GM23248 (cell line): ENCODE results near the gene FITM1. TPM values are rescaled to one million over a fixed set of nuclear protein-coding genes. Genes with fewer than 3 reads are reported as not detected.
A peak's percentile ranks its signal among the peaks of the same experiment; 100 is the strongest.

Source experiments
- DNase-seq: peaks from one replicate; pipeline ENCODE4 v3.0.0-alpha.2; 2015
- H2AFZ ChIP-seq: fragments of 200-600 bp; sonication (generic); 2 replicates; pipeline ENCODE4 v1.6.1; 2016; ENCODE audit warnings: antibody characterized with exemption
- H3F3A ChIP-seq: fragments of 200-600 bp; sonication (generic); 2 replicates; pipeline ENCODE4 v1.6.1; 2016; ENCODE audit warnings: mild to moderate bottlenecking, antibody characterized with exemption, mixed run types; ENCODE audit not compliant: insufficient read depth
- H3K27ac ChIP-seq: fragments of 200-600 bp; sonication (generic); 2 replicates; pipeline ENCODE4 v1.5.1; 2016; ENCODE audit warnings: mild to moderate bottlenecking
- H3K27me3 ChIP-seq: fragments of 200-600 bp; sonication (generic); replicated peaks from 2 replicates; pipeline ENCODE4 v1.6.1; 2016; ENCODE audit warnings: mild to moderate bottlenecking; ENCODE audit not compliant: insufficient read depth
- H3K36me3 ChIP-seq: fragments of 200-600 bp; sonication (generic); 2 replicates; pipeline ENCODE4 v1.6.1; 2016; ENCODE audit warnings: low read depth, mild to moderate bottlenecking
- H3K4me1 ChIP-seq: fragments of 200-600 bp; sonication (generic); 2 replicates; pipeline ENCODE4 v1.6.1; 2016; ENCODE audit warnings: mild to moderate bottlenecking; ENCODE audit not compliant: insufficient read depth
- H3K4me2 ChIP-seq: fragments of 200-600 bp; sonication (generic); one replicate; pipeline ENCODE4 v1.6.1; 2016; ENCODE audit warnings: mild to moderate bottlenecking; ENCODE audit not compliant: unreplicated experiment
- H3K4me3 ChIP-seq: fragments of 200-600 bp; sonication (generic); 2 replicates; pipeline ENCODE4 v1.5.1; 2016; ENCODE audit warnings: mild to moderate bottlenecking
- H3K79me2 ChIP-seq: fragments of 200-600 bp; sonication (generic); 2 replicates; pipeline ENCODE4 v1.6.1; 2016; ENCODE audit warnings: mild to moderate bottlenecking; ENCODE audit not compliant: insufficient read depth
- H3K9ac ChIP-seq: fragments of 200-600 bp; sonication (generic); 2 replicates; pipeline ENCODE4 v1.6.1; 2016; ENCODE audit warnings: mild to moderate bottlenecking
- H3K9me2 ChIP-seq: fragments of 200-600 bp; sonication (generic); 2 replicates; pipeline ENCODE4 v1.6.1; 2016; ENCODE audit warnings: mixed run types, mild to moderate bottlenecking, moderate library complexity; ENCODE audit not compliant: insufficient read depth
- H3K9me3 ChIP-seq: fragments of 200-600 bp; sonication (generic); one replicate; pipeline ENCODE4 v1.6.1; 2017; ENCODE audit warnings: low read depth
- H4K20me1 ChIP-seq: fragments of 200-600 bp; sonication (generic); 2 replicates; pipeline ENCODE4 v1.6.0; 2016; ENCODE audit not compliant: insufficient read depth
- EZH2 ChIP-seq: fragments of 200-600 bp; sonication (generic); IDR thresholded peaks from 2 replicates; pipeline ENCODE4 v1.6.1; 2018; ENCODE audit warnings: antibody characterized with exemption, mild to moderate bottlenecking; ENCODE audit not compliant: insufficient read depth, poor library complexity, severe bottlenecking
- EZH2phosphoT487 ChIP-seq: fragments of 200-600 bp; sonication (generic); IDR thresholded peaks from 2 replicates; pipeline ENCODE4 v1.6.1; 2018; ENCODE audit warnings: antibody characterized with exemption, moderate library complexity, mild to moderate bottlenecking, low read depth; ENCODE audit not compliant: insufficient read depth
- WGBS, 2 experiments: methylation state at CpG; one replicate each; pipeline ENCODE4 v1.1.6; 2015 to 2017; ENCODE audit warnings: low lambda C conversion rate in 2 of 2, low coverage in 1 of 2; ENCODE audit errors: missing lambda C conversion rate in 2 of 2; 5-methylcytosine and 5-hydroxymethylcytosine counted together
- in situ Hi-C: fragments of 300-500 bp; cut with MboI; formaldehyde crosslinking; loops from 2 replicates; pipeline ENCODE4 v1.15.0; 2020
- polyA plus RNA-seq: library from polyadenylated mRNA; unstranded; fragments of >200 nt; fragmentation: Nextera tagmentation; extraction: Ambion mirVana; gene quantifications from 2 replicates; pipeline ENCODE4 v1.2.1, GENCODE V29; 2016
- total RNA-seq: library from RNA; depleted of rRNA; stranded (reverse); fragments of >200 nt; shearing (Covaris generic); gene quantifications from 2 replicates; pipeline ENCODE4 v1.2.3, GENCODE V29; 2014

FITM1 gene
- total and polyA plus RNA-seq, 2 experiments from 2014 or later = not detected

GRCh38 chr14:24132061-24132685, 1.7 kb downstream of the FITM1 start:
- 92 to 93% methylated on average over 24 of the region's 24 CpGs for WGBS, 2 experiments
- Histone ChIP-seq H2AFZ (no peak overlapping the region), H4K20me1 (no peaks in the 10 kb centered on the region), H3K79me2 (peaks cover 12% of the 10 kb centered on the region), H3F3A (no peaks in the 10 kb centered on the region), H3K27me3 (no peaks in the 10 kb centered on the region), H3K4me2 (no peak overlapping the region), H3K27ac (no peak overlapping the region), H3K4me3 (no peak overlapping the region), H3K9ac (no peak overlapping the region), H3K9me3 (no peaks in the 10 kb centered on the region), H3K9me2 (no peaks in the 10 kb centered on the region), H3K4me1 (peaks cover 4% of the 10 kb centered on the region; the same call in 1 of the 2 replicates), H3K36me3 (no peaks in the 10 kb centered on the region)
- in situ Hi-C loops = no loop called here
- DNase-seq = no peak
- TF ChIP-seq EZH2phosphoT487 = no peak
- no peak for TF ChIP-seq EZH2

- no peak overlapping the region for H3K9ac ChIP-seq
- H3F3A ChIP-seq = no peaks in the 10 kb centered on the region
- H3K36me3 ChIP-seq = peaks cover under 1% of the 10 kb centered on the region; the same call in 1 of the 2 replicates
- no peak overlapping the region for H3K4me3 ChIP-seq
- in situ Hi-C loops = no loop called here
- H3K9me2 ChIP-seq = no peaks in the 10 kb centered on the region
- H4K20me1 ChIP-seq = no peaks in the 10 kb centered on the region
- no peak overlapping the region for H3K4me2 ChIP-seq
- 93 to 98% methylated on average over 2 of the region's 2 CpGs for WGBS, 2 experiments
- H3K9me3 ChIP-seq = no peaks in the 10 kb centered on the region
- H3K4me1 ChIP-seq = peaks cover 4% of the 10 kb centered on the region; the same call in 1 of the 2 replicates
- H3K27me3 ChIP-seq = no peaks in the 10 kb centered on the region
- no peak overlapping the region for H3K27ac ChIP-seq
- peaks cover 17% of the 10 kb centered on the region for H3K79me2 ChIP-seq
- no peak for TF ChIP-seq EZH2phosphoT487
- TF ChIP-seq EZH2 = no peak
- DNase-seq = no peak
- no peak overlapping the region for H2AFZ ChIP-seq
Measured at GRCh38 chr14:24132976-24133375, 2.5 kb downstream of the FITM1 start.

- Histone ChIP-seq H4K20me1 (no peaks in the 10 kb centered on the region), H2AFZ (no peak overlapping the region), H3K9ac (no peak overlapping the region), H3K4me2 (no peak overlapping the region), H3K9me2 (no peaks in the 10 kb centered on the region), H3K27me3 (no peaks in the 10 kb centered on the region), H3F3A (no peaks in the 10 kb centered on the region), H3K9me3 (no peaks in the 10 kb centered on the region), H3K27ac (no peak overlapping the region), H3K79me2 (peaks cover 25% of the 10 kb centered on the region), H3K4me1 (peaks cover 4% of the 10 kb centered on the region; the same call in 1 of the 2 replicates), H3K36me3 (peaks cover 8% of the 10 kb centered on the region; the same call in 1 of the 2 replicates), H3K4me3 (no peak overlapping the region)
- WGBS, 2 experiments = 100% methylated on average over 1 of the region's 1 CpG
- no peak for TF ChIP-seq EZH2phosphoT487
- no peak for TF ChIP-seq EZH2
- no peak for DNase-seq
- in situ Hi-C loops = no loop called here
Measured at GRCh38 chr14:24133735-24134134, 3.3 kb downstream of the FITM1 start.

- no peak for DNase-seq
- Histone ChIP-seq H4K20me1 (no peaks in the 10 kb centered on the region), H2AFZ (peak overlapping the region; percentile 95), H3K9me3 (no peaks in the 10 kb centered on the region), H3K4me1 (peaks cover 12% of the 10 kb centered on the region; the same call in 1 of the 2 replicates), H3K27me3 (no peaks in the 10 kb centered on the region), H3K36me3 (peaks cover 12% of the 10 kb centered on the region; the same call in 1 of the 2 replicates), H3K4me2 (peak overlapping the region; percentile 80), H3K27ac (no peak overlapping the region), H3F3A (no peaks in the 10 kb centered on the region; the same call in 1 of the 2 replicates), H3K9me2 (no peaks in the 10 kb centered on the region), H3K4me3 (peak overlapping the region; percentile 90), H3K9ac (peak overlapping the region; percentile 93), H3K79me2 (peaks cover 41% of the 10 kb centered on the region)
- in situ Hi-C loops = no loop called here
- TF ChIP-seq EZH2 = no peak
- WGBS, 2 experiments = 1 to 2% methylated on average over 9 of the region's 9 CpGs
Measured at GRCh38 chr14:24135584-24135833, 5.0 kb downstream of the FITM1 start.
